ENCODE data around the gene TMX4. TPM values are rescaled to one million over a fixed set of nuclear protein-coding genes. Genes with fewer than 3 reads are reported as not detected.
A peak's percentile ranks its signal among the peaks of the same experiment; 100 is the strongest.

The TMX4 gene
- total and polyA plus RNA-seq, 7 experiments from 2014 or later, result 32.1 to 45.5 (median 38.2) TPM

DNA sequence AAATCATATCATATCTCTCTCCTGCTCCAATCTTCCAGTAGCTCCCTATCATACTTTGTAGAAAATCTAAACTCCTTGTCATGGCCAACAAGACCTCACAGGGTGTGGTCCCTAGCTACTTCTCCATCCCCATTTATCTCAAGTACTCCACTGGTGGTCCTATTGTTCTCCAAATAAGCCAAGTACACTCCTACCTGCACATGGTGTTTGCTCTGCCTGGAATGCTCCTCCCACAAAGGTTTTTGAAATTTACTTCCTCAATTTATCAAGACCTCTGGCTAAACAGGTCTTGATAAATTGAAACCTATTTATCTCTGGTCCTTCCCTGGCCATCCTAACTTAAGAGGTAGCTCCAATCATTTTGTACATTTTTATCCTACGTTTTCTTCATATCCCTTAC is 12.1 kb downstream of the TMX4 start:
- H3K27ac ChIP-seq (ENCODE audit: low read depth, low read length), result no peak overlapping the region
- CTCF ChIA-PET, result no interaction called here
- DNase-seq (no peak), ATAC-seq (no peak)
- no peak overlapping the region for H3K27ac Mint-ChIP-seq
- H3K4me3 ChIP-seq (ENCODE audit: low read length), result no peak overlapping the region
- H3K36me3 ChIP-seq (ENCODE audit: control insufficient read depth in 2 of 3, insufficient read depth in 3 of 3, low read length in 3 of 3), result peaks cover 0 to 6% (median 4%) of the 10 kb centered on the region in 3 experiments
- H3K27me3 ChIP-seq (ENCODE audit: control insufficient read depth in 2 of 2, insufficient read depth in 2 of 2, low read length in 2 of 2), result no peaks in the 10 kb centered on the region
- no peaks in the 10 kb centered on the region for H3K4me1 ChIP-seq (ENCODE audit: control insufficient read depth in 2 of 2, insufficient read depth in 2 of 2, low read length in 2 of 2)
- H3K9me3 ChIP-seq (ENCODE audit: control insufficient read depth in 2 of 3, low read length in 3 of 3), result no peaks in the 10 kb centered on the region
- peaks cover 0 to 3% (median 0%) of the 10 kb centered on the region in 11 donors for H3K9me3 Mint-ChIP-seq
- no peaks in the 10 kb centered on the region for H3K27me3 Mint-ChIP-seq
- no peak overlapping the region for H3K4me3 Mint-ChIP-seq
- peaks cover 8 to 49% (median 23%) of the 10 kb centered on the region in 5 donors for H3K36me3 Mint-ChIP-seq
- POLR2A ChIA-PET, result no interaction called here
- intact Hi-C loops (cut with micrococcal nuclease), result no loop called here
- H3K4me1 Mint-ChIP-seq, result peaks cover 4 to 28% (median 13%) of the 10 kb centered on the region in 7 donors

DNA sequence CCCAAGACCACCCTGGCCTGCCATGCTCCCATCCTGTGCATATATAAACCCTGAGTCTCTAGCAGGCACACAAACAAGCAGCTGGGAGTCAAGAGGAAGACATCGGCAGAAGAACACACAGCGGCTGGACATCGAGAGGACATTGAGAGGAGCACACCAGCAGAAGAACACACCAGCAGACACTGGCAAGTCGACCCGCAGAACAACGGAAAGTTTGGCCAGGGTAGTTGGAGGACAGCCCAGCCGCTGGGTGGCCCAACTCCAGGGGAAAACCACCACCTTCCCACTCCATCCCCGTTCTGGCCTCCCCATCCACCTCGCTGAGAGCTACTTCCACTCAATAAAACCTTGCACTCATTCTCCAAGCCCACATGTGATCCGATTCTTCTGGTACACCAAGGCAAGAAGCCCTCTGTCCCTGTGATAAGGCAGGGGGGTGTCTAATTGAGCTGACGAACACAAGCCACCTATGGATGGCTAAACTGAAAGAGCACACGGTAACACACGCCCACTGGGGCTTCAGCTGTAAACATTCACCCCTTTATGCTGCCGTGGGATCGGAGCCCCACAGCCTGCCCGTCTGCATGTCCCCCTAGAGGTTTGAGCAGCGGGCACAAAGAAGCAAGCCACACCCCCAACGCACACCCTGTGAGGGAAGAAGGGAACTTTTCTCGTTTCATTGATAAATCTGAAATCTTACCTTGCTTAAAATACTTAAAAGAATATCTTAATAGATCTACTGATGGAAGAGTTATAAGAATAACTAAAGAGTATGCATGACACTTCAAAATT is 13.8 kb downstream of the TMX4 start:
- H3K27ac Mint-ChIP-seq, result no peak overlapping the region
- peaks cover 13 to 57% (median 30%) of the 10 kb centered on the region in 5 donors for H3K36me3 Mint-ChIP-seq

DNA sequence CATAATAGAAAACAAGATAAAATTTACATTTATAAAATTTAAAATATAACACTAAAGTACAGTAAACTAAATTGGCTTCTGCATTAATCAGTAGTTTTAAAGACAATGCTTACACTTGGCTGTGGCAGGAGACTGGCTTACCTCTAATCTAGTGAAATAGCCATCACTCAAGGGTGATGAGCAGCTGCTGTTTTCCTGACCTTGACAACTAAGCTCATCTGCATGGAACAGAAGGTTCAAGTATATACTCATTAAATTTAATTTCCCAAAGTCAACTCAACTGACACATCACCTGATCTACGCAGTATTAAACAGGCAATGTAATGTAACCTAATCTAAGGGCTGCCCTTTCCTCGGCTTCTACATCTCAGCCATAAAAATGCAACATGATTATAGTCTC is 14.5 kb downstream of the TMX4 start:
- Histone ChIP-seq H3K9me3 (ENCODE audit: control insufficient read depth in 2 of 3, low read length in 3 of 3) (no peaks in the 10 kb centered on the region), H3K4me1 (ENCODE audit: control insufficient read depth in 2 of 2, insufficient read depth in 2 of 2, low read length in 2 of 2) (no peaks in the 10 kb centered on the region), H3K36me3 (ENCODE audit: control insufficient read depth in 2 of 3, insufficient read depth in 3 of 3, low read length in 3 of 3) (peaks cover 6 to 11% (median 6%) of the 10 kb centered on the region in 3 experiments), H3K27ac (ENCODE audit: low read depth, low read length) (no peak overlapping the region), H3K4me3 (ENCODE audit: low read length) (no peak overlapping the region), H3K27me3 (ENCODE audit: control insufficient read depth in 2 of 2, insufficient read depth in 2 of 2, low read length in 2 of 2) (no peaks in the 10 kb centered on the region)
- CTCF ChIA-PET, result interaction anchor here (1.3 kb wide), 1 partner anchor 10 kb away, joined by 3 read pairs; no protein-coding TSS in a partner anchor
- H3K4me3 Mint-ChIP-seq, result no peak overlapping the region
- peaks cover 0 to 3% (median 0%) of the 10 kb centered on the region in 11 donors for H3K9me3 Mint-ChIP-seq
- intact Hi-C loops (cut with micrococcal nuclease), result no loop called here
- POLR2A ChIA-PET, result interaction anchor here (1.0 kb wide), 1 partner anchor 14 kb away, joined by 3 read pairs; the partner anchor contains the start of gene TMX4
- H3K4me1 Mint-ChIP-seq, result peaks cover 0 to 15% (median 0%) of the 10 kb centered on the region in 7 donors
- H3K36me3 Mint-ChIP-seq, result peaks cover 18 to 64% (median 30%) of the 10 kb centered on the region in 5 donors
- no peak for DNase-seq
- ATAC-seq, result no peak
- no peaks in the 10 kb centered on the region for H3K27me3 Mint-ChIP-seq
- H3K27ac Mint-ChIP-seq, result no peak overlapping the region

More for the DNA sequence above, 13.8 kb downstream of the TMX4 start:
- H3K4me1 Mint-ChIP-seq, result peaks cover 0 to 14% (median 2%) of the 10 kb centered on the region in 7 donors
- H3K9me3 Mint-ChIP-seq, result peaks cover 0 to 3% (median 0%) of the 10 kb centered on the region in 11 donors
- POLR2A ChIA-PET, result no interaction called here
- no peak overlapping the region for H3K27ac ChIP-seq (ENCODE audit: low read depth, low read length)
- DNase-seq, result no peak
- H3K9me3 ChIP-seq (ENCODE audit: control insufficient read depth in 2 of 3, low read length in 3 of 3), result no peaks in the 10 kb centered on the region
- no peak overlapping the region for H3K4me3 ChIP-seq (ENCODE audit: low read length)
- CTCF ChIA-PET, result no interaction called here
- no peaks in the 10 kb centered on the region for H3K27me3 ChIP-seq (ENCODE audit: control insufficient read depth in 2 of 2, insufficient read depth in 2 of 2, low read length in 2 of 2)
- intact Hi-C loops (cut with micrococcal nuclease), result no loop called here
- peaks cover 0 to 6% (median 4%) of the 10 kb centered on the region in 3 experiments for H3K36me3 ChIP-seq (ENCODE audit: control insufficient read depth in 2 of 3, insufficient read depth in 3 of 3, low read length in 3 of 3)
- no peak for ATAC-seq
- H3K27me3 Mint-ChIP-seq, result no peaks in the 10 kb centered on the region
- no peak overlapping the region for H3K4me3 Mint-ChIP-seq
- H3K4me1 ChIP-seq (ENCODE audit: control insufficient read depth in 2 of 2, insufficient read depth in 2 of 2, low read length in 2 of 2), result no peaks in the 10 kb centered on the region

DNA sequence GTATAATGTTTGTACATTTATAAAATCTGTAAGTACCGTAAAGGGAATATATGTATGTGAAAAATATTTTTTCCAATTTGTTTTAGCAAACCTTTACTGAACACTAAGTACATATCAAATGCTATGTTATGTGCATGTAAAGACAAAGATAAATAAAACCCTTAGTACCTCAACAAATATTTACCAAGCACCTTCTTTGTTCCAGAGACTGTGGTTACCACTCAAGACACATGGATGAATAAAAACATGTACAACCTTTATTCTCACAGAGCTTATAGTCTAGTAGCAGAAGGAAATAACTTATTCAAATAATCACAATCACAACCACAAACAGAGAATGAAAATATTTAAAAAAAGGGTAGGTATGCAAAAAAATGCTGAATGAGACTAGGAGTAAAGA is 17.5 kb downstream of the TMX4 start:
- H3K27ac ChIP-seq (ENCODE audit: low read depth, low read length), result no peak overlapping the region
- no peaks in the 10 kb centered on the region for H3K9me3 ChIP-seq (ENCODE audit: control insufficient read depth in 2 of 3, low read length in 3 of 3)
- Mint-ChIP-seq H3K27ac (no peak overlapping the region), H3K27me3 (no peaks in the 10 kb centered on the region), H3K36me3 (peaks cover 10 to 55% (median 16%) of the 10 kb centered on the region in 5 donors), H3K9me3 (no peaks in the 10 kb centered on the region), H3K4me1 (peaks cover 0 to 11% (median 0%) of the 10 kb centered on the region in 7 donors), H3K4me3 (no peak overlapping the region)
- DNase-seq (no peak), ATAC-seq (no peak)
- no peaks in the 10 kb centered on the region for H3K27me3 ChIP-seq (ENCODE audit: control insufficient read depth in 2 of 2, insufficient read depth in 2 of 2, low read length in 2 of 2)
- CTCF ChIA-PET, result interaction anchor here (1.2 kb wide), 1 partner anchor 21 kb away, joined by 4 read pairs; no protein-coding TSS in a partner anchor
- peaks cover 3 to 29% (median 21%) of the 10 kb centered on the region in 3 experiments for H3K36me3 ChIP-seq (ENCODE audit: control insufficient read depth in 2 of 3, insufficient read depth in 3 of 3, low read length in 3 of 3)
- H3K4me3 ChIP-seq (ENCODE audit: low read length), result no peak overlapping the region
- H3K4me1 ChIP-seq (ENCODE audit: control insufficient read depth in 2 of 2, insufficient read depth in 2 of 2, low read length in 2 of 2), result no peaks in the 10 kb centered on the region
- intact Hi-C loops (cut with micrococcal nuclease), result no loop called here
- POLR2A ChIA-PET, result no interaction called here

DNA sequence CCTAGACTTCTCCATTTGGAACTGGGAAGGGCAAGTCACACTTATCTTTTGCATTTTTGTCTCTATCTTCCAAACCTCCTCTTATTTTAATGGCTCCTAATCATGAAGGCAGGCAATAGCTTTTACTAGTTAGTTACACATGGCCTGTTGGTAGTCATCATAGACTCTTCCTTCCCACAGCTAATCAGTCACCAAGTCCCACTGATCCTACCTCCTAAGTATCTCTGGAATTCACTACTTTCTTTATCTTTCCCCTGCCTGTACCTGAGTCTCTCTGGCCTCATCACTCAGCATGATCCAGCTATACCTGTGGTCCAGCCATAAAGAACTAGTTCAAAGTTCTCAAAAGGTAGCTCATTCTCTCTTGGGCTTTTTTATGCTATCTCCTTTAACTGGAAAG is 18.8 kb downstream of the TMX4 start:
- peaks cover 0 to 9% (median 0%) of the 10 kb centered on the region in 7 donors for H3K4me1 Mint-ChIP-seq
- H3K9me3 ChIP-seq (ENCODE audit: control insufficient read depth in 2 of 3, low read length in 3 of 3), result no peaks in the 10 kb centered on the region
- H3K27ac ChIP-seq (ENCODE audit: low read depth, low read length), result no peak overlapping the region

DNA sequence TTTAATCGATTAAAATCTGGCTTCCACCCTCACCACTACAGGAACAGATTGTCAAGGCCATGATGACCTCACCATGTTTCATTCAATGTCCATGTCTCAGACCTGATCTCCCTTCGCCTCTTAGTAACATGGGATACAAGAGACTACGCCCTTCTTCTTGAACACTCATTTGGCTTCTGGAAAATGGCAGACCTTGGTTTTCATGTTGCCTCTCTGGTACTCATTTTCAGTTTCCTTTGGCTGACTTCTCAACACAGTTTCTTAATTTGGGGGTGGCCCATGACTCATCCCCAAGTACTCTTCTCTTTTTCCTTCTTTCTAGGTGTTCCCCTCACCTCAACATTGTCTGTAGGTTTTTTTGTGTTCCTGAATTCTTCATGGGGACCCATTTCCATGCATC is 22.7 kb downstream of the TMX4 start:
- Mint-ChIP-seq H3K27ac (no peak overlapping the region), H3K27me3 (no peaks in the 10 kb centered on the region), H3K9me3 (peaks cover 0 to 19% (median 10%) of the 10 kb centered on the region in 11 donors), H3K36me3 (peaks cover 10 to 37% (median 31%) of the 10 kb centered on the region in 5 donors), H3K4me3 (no peak overlapping the region), H3K4me1 (peaks cover 0 to 3% (median 0%) of the 10 kb centered on the region in 7 donors)
- intact Hi-C loops (cut with micrococcal nuclease), result no loop called here
- no peaks in the 10 kb centered on the region for H3K27me3 ChIP-seq (ENCODE audit: control insufficient read depth in 2 of 2, insufficient read depth in 2 of 2, low read length in 2 of 2)
- ChIA-PET CTCF (no interaction called here), POLR2A (no interaction called here)
- ATAC-seq (no peak), DNase-seq (no peak)
- no peaks in the 10 kb centered on the region for H3K4me1 ChIP-seq (ENCODE audit: control insufficient read depth in 2 of 2, insufficient read depth in 2 of 2, low read length in 2 of 2)
- no peak overlapping the region for H3K4me3 ChIP-seq (ENCODE audit: low read length)
- H3K9me3 ChIP-seq (ENCODE audit: control insufficient read depth in 2 of 3, low read length in 3 of 3), result peaks cover 0 to 5% (median 0%) of the 10 kb centered on the region in 3 experiments
- H3K36me3 ChIP-seq (ENCODE audit: control insufficient read depth in 2 of 3, insufficient read depth in 3 of 3, low read length in 3 of 3), result peaks cover 3 to 62% (median 34%) of the 10 kb centered on the region in 3 experiments
- no peak overlapping the region for H3K27ac ChIP-seq (ENCODE audit: low read depth, low read length)

More for the DNA sequence above, 18.8 kb downstream of the TMX4 start:
- peak overlapping the region in 1 of 9 donors; percentile 21 for H3K27ac Mint-ChIP-seq
- intact Hi-C loops (cut with micrococcal nuclease), result no loop called here
- DNase-seq (no peak), ATAC-seq (no peak)
- Histone ChIP-seq H3K36me3 (ENCODE audit: control insufficient read depth in 2 of 3, insufficient read depth in 3 of 3, low read length in 3 of 3) (peaks cover 3 to 41% (median 22%) of the 10 kb centered on the region in 3 experiments), H3K4me1 (ENCODE audit: control insufficient read depth in 2 of 2, insufficient read depth in 2 of 2, low read length in 2 of 2) (no peaks in the 10 kb centered on the region), H3K4me3 (ENCODE audit: low read length) (no peak overlapping the region), H3K27me3 (ENCODE audit: control insufficient read depth in 2 of 2, insufficient read depth in 2 of 2, low read length in 2 of 2) (no peaks in the 10 kb centered on the region)
- peaks cover 9 to 43% (median 14%) of the 10 kb centered on the region in 5 donors for H3K36me3 Mint-ChIP-seq
- H3K9me3 Mint-ChIP-seq, result no peaks in the 10 kb centered on the region
- ChIA-PET CTCF (no interaction called here), POLR2A (no interaction called here)
- no peaks in the 10 kb centered on the region for H3K27me3 Mint-ChIP-seq
- no peak overlapping the region for H3K4me3 Mint-ChIP-seq
